NB4 (cell line): ENCODE results near the gene TCOF1.

Source experiments
- CTCF ChIP-seq: IDR thresholded peaks from one replicate; pipeline ENCODE4 v1.5.1; 2012; ENCODE audit warnings: low read depth, low read length
- MAX ChIP-seq: IDR thresholded peaks from 2 replicates; pipeline ENCODE4 v1.6.1; 2011; ENCODE audit warnings: low read depth, low read length
- MYC ChIP-seq: IDR thresholded peaks from 2 replicates; pipeline ENCODE4 v1.6.1; 2011; ENCODE audit warnings: low read depth, low read length
- POLR2A ChIP-seq: IDR thresholded peaks from 2 replicates; pipeline ENCODE4 v1.6.1; 2011; ENCODE audit warnings: mild to moderate bottlenecking; ENCODE audit not compliant: insufficient read length; ENCODE audit errors: extremely low read depth

GRCh38 chr5:150419630-150420270 lies 62.3 kb downstream of the TCOF1 start:
- TF ChIP-seq POLR2A (no peak), CTCF (no peak), MYC (no peak), MAX (no peak)
